Kidney (tissue), 14 donors: ENCODE measurements around the gene ABHD3. TPM values are rescaled to one million over a fixed set of nuclear protein-coding genes. Genes with fewer than 3 reads are reported as not detected.
"Not testable (repeated sequence)": the region's sequence is repeated elsewhere in the genome, so short reads cannot be mapped to it uniquely, and the experiment has no call there.

ENCODE experiments used
- DNase-seq, 5 donors: peaks; one replicate each; pipeline ENCODE4 v3.0.0-alpha.2; 2013 to 2020
- FAIRE-seq: peaks from 2 replicates; lab custom pipeline; 2012; peaks lifted over from hg19 to GRCh38; lab: Jason Lieb, UNC
- H3K27ac ChIP-seq, 2 donors: one replicate each; pipeline ENCODE4 v1.7.0; 2013; ENCODE audit warnings: low read depth in 2 of 2, low read length in 2 of 2, inconsistent platforms in 1 of 2
- H3K27me3 ChIP-seq: one replicate; pipeline ENCODE4 v1.7.1; 2013; ENCODE audit warnings: low read length, inconsistent platforms; ENCODE audit not compliant: control insufficient read depth, insufficient read depth
- H3K36me3 ChIP-seq, 3 donors: one replicate each; pipeline versions ENCODE4 v1.7.0 to v1.7.1; 2013; ENCODE audit warnings: low read length in 3 of 3, control low read depth in 1 of 3, inconsistent platforms in 1 of 3; ENCODE audit not compliant: insufficient read depth in 3 of 3, control insufficient read depth in 2 of 3
- H3K4me1 ChIP-seq, 3 donors: one replicate each; pipeline versions ENCODE4 v1.7.0 to v1.7.1; 2013; ENCODE audit warnings: low read length in 3 of 3, inconsistent platforms in 1 of 3, low read depth in 1 of 3; ENCODE audit not compliant: control insufficient read depth in 2 of 3, insufficient read depth in 2 of 3
- H3K4me3 ChIP-seq, 3 donors: one replicate each; pipeline versions ENCODE4 v1.7.0 to v1.8.1; 2013; ENCODE audit warnings: low read length in 3 of 3, control low read depth in 1 of 3, inconsistent platforms in 1 of 3
- H3K9ac ChIP-seq, 3 donors: one replicate each; pipeline versions ENCODE4 v1.7.0 to v1.7.1; 2013; ENCODE audit warnings: low read length in 3 of 3, control low read depth in 1 of 3, inconsistent platforms in 1 of 3
- H3K9me3 ChIP-seq, 3 donors: one replicate each; pipeline versions ENCODE4 v1.7.0 to v1.7.1; 2013; ENCODE audit warnings: low read length in 3 of 3, control low read depth in 1 of 3, inconsistent platforms in 1 of 3; ENCODE audit not compliant: control insufficient read depth in 2 of 3, insufficient read depth in 1 of 3
- CTCF ChIP-seq: IDR thresholded peaks from 3 replicates; pipeline ENCODE4 v1.5.1; 2012; ENCODE audit warnings: mild to moderate bottlenecking, moderate library complexity, borderline replicate concordance; ENCODE audit not compliant: insufficient read depth; ENCODE audit errors: extremely low read depth
- intact Hi-C: fragments of 100-400 bp; cut with DNase I; formaldehyde crosslinking; loops from one replicate; pipeline ENCODE4 v1.11.1; 2022
- polyA plus RNA-seq: library from polyadenylated mRNA; stranded (reverse); fragments of 350-450 nt; fragmentation: Illumina TruSeq; extraction: RNeasy Lipid Tissue Mini Kit (QIAGEN cat#74804); gene quantifications from one replicate; pipeline ENCODE4 v1.2.3, GENCODE V29; 2014; ENCODE audit warnings: low read depth, low replicate concordance; ENCODE audit not compliant: insufficient read depth
- total RNA-seq: library from RNA; stranded (reverse); fragmentation: NEBNext Ultra II Directional; extraction: Animal tissue kit (Norgen Biotek cat#: 25700); gene quantifications from one replicate; pipeline ENCODE4 v1.2.1, GENCODE V29; 2021
- donor health status: control.
- donor health status: control.
- donor health status: control.
- donor health status: control.
- donor health status: control.
- donor health status: DM: yes; HTN: yes; CAD: no.
- donor health status: Normal renal cell carcinoma (clear cell type).

ABHD3 gene
- total and polyA plus RNA-seq, 2 donors from 2014 or later = 13.1 to 18.9 TPM

GRCh38 chr18:21650311-21650710 lies 54.3 kb downstream of the ABHD3 start:
- no peak for DNase-seq
- Histone ChIP-seq H3K27ac (no peak overlapping the region), H3K4me3 (no peak overlapping the region), H3K9ac (no peak overlapping the region), H3K36me3 (no peaks in the 10 kb centered on the region), H3K9me3 (no peaks in the 10 kb centered on the region), H3K27me3 (no peaks in the 10 kb centered on the region), H3K4me1 (no peaks in the 10 kb centered on the region)
- no peak for FAIRE-seq
- TF ChIP-seq CTCF = no peak
- intact Hi-C loops = no loop called here

GRCh38 chr18:21640375-21640774 lies 64.2 kb downstream of the ABHD3 start:
- H3K36me3 ChIP-seq, intact Hi-C loops, H3K9me3 ChIP-seq, FAIRE-seq, DNase-seq, H3K4me1 ChIP-seq, H3K4me3 ChIP-seq, H3K9ac ChIP-seq, H3K27ac ChIP-seq, H3K27me3 ChIP-seq: not testable (repeated sequence)

- Histone ChIP-seq H3K9ac (no peak overlapping the region), H3K4me1 (no peaks in the 10 kb centered on the region), H3K36me3 (no peaks in the 10 kb centered on the region), H3K4me3 (no peak overlapping the region), H3K9me3 (no peaks in the 10 kb centered on the region), H3K27me3 (no peaks in the 10 kb centered on the region), H3K27ac (no peak overlapping the region)
- no peak for DNase-seq
- FAIRE-seq = no peak
- intact Hi-C loops = no loop called here
- TF ChIP-seq CTCF = no peak
These were observed 65.8 kb downstream of the ABHD3 start for GRCh38 chr18:21638822-21639221.

GRCh38 chr18:21636769-21637168 lies 67.8 kb downstream of the ABHD3 start:
- no peak for FAIRE-seq
- TF ChIP-seq CTCF = no peak
- Histone ChIP-seq H3K4me1 (no peaks in the 10 kb centered on the region), H3K27ac (no peak overlapping the region), H3K4me3 (no peak overlapping the region), H3K9me3 (no peaks in the 10 kb centered on the region), H3K9ac (no peak overlapping the region), H3K27me3 (no peaks in the 10 kb centered on the region), H3K36me3 (peaks cover 0 to 1% (median under 1%) of the 10 kb centered on the region in 3 donors)
- intact Hi-C loops = no loop called here
- DNase-seq = no peak
